ENCODE data around the gene CA9. TPM values are rescaled to one million over a fixed set of nuclear protein-coding genes. Genes with fewer than 3 reads are reported as not detected.
A peak's percentile ranks its signal among the peaks of the same experiment; 100 is the strongest.

CA9 gene
- total RNA-seq, 1 experiment from 2014 or later = 8.5 TPM

- BruUV-seq (replicated peaks) = no TSS peak
- Histone ChIP-seq H3K79me2 (ENCODE audit: insufficient read depth, low read length) (peaks cover 58% of the 10 kb centered on the region), H3K9me3 (ENCODE audit: control insufficient read depth in 1 of 2, insufficient read depth in 1 of 2, low read depth in 1 of 2, low read length in 2 of 2) (no peaks in the 10 kb centered on the region), H3K9ac (ENCODE audit: low read length) (no peak overlapping the region), H3K4me1 (ENCODE audit: control insufficient read depth in 1 of 2, insufficient read depth in 2 of 2, low read length in 2 of 2) (peaks cover 12 to 22% of the 10 kb centered on the region in 2 experiments; a peak in 3 of 4 replicates), H3K4me3 (replicated peaks in 1 of 2; ENCODE audit: low read depth in 1 of 2, low read length in 2 of 2) (no peak overlapping the region), H2AFZ (ENCODE audit: low read depth, low read length, poor library complexity, severe bottlenecking) (no peak overlapping the region), H3K27ac (ENCODE audit: low read depth, low read length) (no peak overlapping the region), H3K36me3 (ENCODE audit: control insufficient read depth in 1 of 2, insufficient read depth in 2 of 2, low read length in 2 of 2) (peaks cover 24 to 32% of the 10 kb centered on the region in 2 experiments; a peak in 3 of 4 replicates), H3K4me2 (ENCODE audit: low read length) (no peak overlapping the region), H3K27me3 (ENCODE audit: insufficient read depth, low read length) (no peaks in the 10 kb centered on the region), H3K9me2 (ENCODE audit: insufficient read depth) (no peaks in the 10 kb centered on the region), H4K20me1 (ENCODE audit: insufficient read depth) (no peaks in the 10 kb centered on the region)
- ATAC-seq (0 out of 2 replicates have a peak, but pooled peaks have one; percentile 13), DNase-seq (ENCODE audit: low read depth, low spot score) (no peak)
- ChIA-PET POLR2A (no interaction called here), CTCF (interaction anchor here (1.5 to 2.0 kb wide), 2 partner anchors 30 to 69 kb away, joined by 3 to 5 read pairs; no protein-coding TSS in a partner anchor), RAD21 (ENCODE audit: low non-redundant PET in 1 of 2, low total read pairs in 2 of 2, uncharacterized antibody in 2 of 2, unreplicated experiment in 2 of 2) (no interaction called here)
- intact Hi-C loops (cut with micrococcal nuclease) = loop anchor here (5.0 kb wide), 1 partner anchor 35 kb away; no protein-coding TSS in a partner anchor
- TF ChIP-seq ZFX (IDR thresholded peaks at IDR 0.05) (no peak), JUND (IDR thresholded peaks at IDR 0.05) (no peak), EZH2phosphoT487 (IDR thresholded peaks at IDR 0.05; ENCODE audit: borderline replicate concordance) (no peak)
Observed at GRCh38 chr9:35726931-35727330, 53.2 kb downstream of the CA9 start.

GRCh38 chr9:35727676-35728040 is 53.9 kb downstream of the CA9 start:
- Histone ChIP-seq H3K9me3 (ENCODE audit: control insufficient read depth in 1 of 2, insufficient read depth in 1 of 2, low read depth in 1 of 2, low read length in 2 of 2) (no peaks in the 10 kb centered on the region), H3K27me3 (ENCODE audit: insufficient read depth, low read length) (no peaks in the 10 kb centered on the region), H3K36me3 (ENCODE audit: control insufficient read depth in 1 of 2, insufficient read depth in 2 of 2, low read length in 2 of 2) (peaks cover 20 to 24% of the 10 kb centered on the region in 2 experiments; a peak in 3 of 4 replicates), H3K27ac (ENCODE audit: low read depth, low read length) (no peak overlapping the region), H3K4me2 (ENCODE audit: low read length) (no peak overlapping the region), H3K79me2 (ENCODE audit: insufficient read depth, low read length) (peaks cover 58% of the 10 kb centered on the region), H3K9me2 (ENCODE audit: insufficient read depth) (no peaks in the 10 kb centered on the region), H2AFZ (ENCODE audit: low read depth, low read length, poor library complexity, severe bottlenecking) (no peak overlapping the region), H3K4me1 (ENCODE audit: control insufficient read depth in 1 of 2, insufficient read depth in 2 of 2, low read length in 2 of 2) (peaks cover 12 to 22% of the 10 kb centered on the region in 2 experiments; a peak in 3 of 4 replicates), H3K4me3 (replicated peaks in 1 of 2; ENCODE audit: low read depth in 1 of 2, low read length in 2 of 2) (no peak overlapping the region), H4K20me1 (ENCODE audit: insufficient read depth) (no peaks in the 10 kb centered on the region), H3K9ac (ENCODE audit: low read length) (no peak overlapping the region)
- ATAC-seq (no peak), DNase-seq (ENCODE audit: low read depth, low spot score) (no peak)
- ChIA-PET RAD21 (ENCODE audit: low non-redundant PET in 1 of 2, low total read pairs in 2 of 2, uncharacterized antibody in 2 of 2, unreplicated experiment in 2 of 2) (no interaction called here), POLR2A (interaction anchor here (0.8 kb wide), 1 partner anchor 15 kb away, joined by 3 read pairs; no protein-coding TSS in a partner anchor), CTCF (interaction anchor here (1.3 to 1.5 kb wide), 2 partner anchors 31 to 70 kb away, joined by 3 read pairs; no protein-coding TSS in a partner anchor)
- TF ChIP-seq ZNF274 (IDR thresholded peaks at IDR 0.05; ENCODE audit: low read depth, low read length) = no peak
- TF ChIP-seq TCF7L2 (IDR thresholded peaks at IDR 0.05; ENCODE audit: borderline replicate concordance, extremely low read depth, insufficient read depth, insufficient read length) = no peak
- TF ChIP-seq SRF (IDR thresholded peaks at IDR 0.05; ENCODE audit: low read depth) = no peak
- no peak for TF ChIP-seq POLR2A (IDR thresholded peaks at IDR 0.05; ENCODE audit: borderline replicate concordance, extremely low read depth, insufficient read depth, insufficient read length)
- no peak for TF ChIP-seq REST (IDR thresholded peaks at IDR 0.05; ENCODE audit: low read depth)
- BruUV-seq (replicated peaks) = no TSS peak
- intact Hi-C loops (cut with micrococcal nuclease) = loop anchor here (5.0 kb wide), 1 partner anchor 35 kb away; no protein-coding TSS in a partner anchor

Data from HCT116 (cell line).